GM23338 (cell line): ENCODE data around the gene PRR22. TPM values are rescaled to one million over a fixed set of nuclear protein-coding genes. Genes with fewer than 3 reads are reported as not detected.

Source experiments
- ATAC-seq: fragments of 200-7000 bp; cut with Tn5 transposase; 3 replicates; pipeline ENCODE4 v1.9.1; 2020
- DNase-seq: peaks from one replicate; pipeline ENCODE4 v3.0.0-alpha.2; 2015; ENCODE audit warnings: low spot score
- H2AFZ ChIP-seq: fragments of 200-600 bp; sonication (generic); 2 replicates; pipeline ENCODE4 v1.8.0; 2016; ENCODE audit warnings: antibody characterized with exemption, mild to moderate bottlenecking, moderate library complexity
- H3F3A ChIP-seq: fragments of 200-600 bp; sonication (generic); replicated peaks from 2 replicates; pipeline ENCODE4 v1.8.0; 2017; ENCODE audit warnings: antibody characterized with exemption, mixed run types, low read depth
- H3K27ac ChIP-seq: fragments of 200-600 bp; sonication (generic); 2 replicates; pipeline ENCODE4 v1.6.1; 2016; ENCODE audit warnings: low read depth
- H3K27me3 ChIP-seq: fragments of 200-600 bp; sonication (generic); 2 replicates; pipeline ENCODE4 v1.8.0; 2016; ENCODE audit warnings: mild to moderate bottlenecking, mixed run types, moderate library complexity; ENCODE audit not compliant: insufficient read depth
- H3K36me3 ChIP-seq: fragments of 200-600 bp; sonication (generic); 2 replicates; pipeline ENCODE4 v1.8.0; 2016; ENCODE audit warnings: mild to moderate bottlenecking; ENCODE audit not compliant: insufficient read depth
- H3K4me1 ChIP-seq: fragments of 200-600 bp; sonication (generic); 2 replicates; pipeline ENCODE4 v1.8.0; 2016; ENCODE audit warnings: mild to moderate bottlenecking, moderate library complexity; ENCODE audit not compliant: insufficient read depth
- H3K4me2 ChIP-seq: fragments of 200-600 bp; sonication (generic); 2 replicates; pipeline ENCODE4 v1.7.1; 2017; ENCODE audit warnings: mixed run types
- H3K4me3 ChIP-seq: fragments of 200-600 bp; sonication (generic); 2 replicates; pipeline ENCODE4 v1.6.1; 2016; ENCODE audit warnings: mixed run types
- H3K79me2 ChIP-seq: fragments of 200-600 bp; sonication (generic); replicated peaks from 2 replicates; pipeline ENCODE4 v1.8.0; 2017; ENCODE audit warnings: mild to moderate bottlenecking; ENCODE audit not compliant: insufficient read depth
- H3K9me2 ChIP-seq: fragments of 200-600 bp; sonication (generic); 2 replicates; pipeline ENCODE4 v1.8.0; 2017; ENCODE audit not compliant: insufficient read depth
- H4K20me1 ChIP-seq: fragments of 200-600 bp; sonication (generic); replicated peaks from 2 replicates; pipeline ENCODE4 v1.8.0; 2017; ENCODE audit warnings: mild to moderate bottlenecking; ENCODE audit not compliant: insufficient read depth
- H3K27ac Mint-ChIP-seq: 2 replicates; pipeline ENCODE4 v1.8.0; 2020; ENCODE audit warnings: inconsistent platforms, mild to moderate bottlenecking, moderate library complexity, mixed read lengths
- H3K27me3 Mint-ChIP-seq: 3 replicates; pipeline ENCODE4 v1.8.0; 2022; ENCODE audit warnings: low read depth, mild to moderate bottlenecking, moderate library complexity, mixed read lengths, inconsistent platforms; ENCODE audit not compliant: insufficient read depth, poor library complexity
- H3K36me3 Mint-ChIP-seq: 3 replicates; pipeline ENCODE4 v1.8.0; 2021; ENCODE audit warnings: low read depth, mild to moderate bottlenecking, inconsistent platforms, moderate library complexity, mixed read lengths
- H3K4me1 Mint-ChIP-seq: 3 replicates; pipeline ENCODE4 v1.8.0; 2020; ENCODE audit warnings: mild to moderate bottlenecking, inconsistent platforms, mixed read lengths
- H3K4me3 Mint-ChIP-seq: 3 replicates; pipeline ENCODE4 v1.8.0; 2021; ENCODE audit warnings: moderate library complexity, mild to moderate bottlenecking, inconsistent platforms, mixed read lengths
- H3K9me3 Mint-ChIP-seq: 3 replicates; pipeline ENCODE4 v1.8.0; 2020; ENCODE audit warnings: moderate library complexity, mild to moderate bottlenecking, inconsistent platforms, mixed read lengths
- CREB1 ChIP-seq: fragments of 250-450 bp; sonication (Bioruptor Pico); IDR thresholded peaks from 2 replicates; pipeline ENCODE4 v1.5.0; 2020; ENCODE audit warnings: low read depth, mild to moderate bottlenecking, moderate library complexity
- CTCF ChIP-seq, 2 experiments: fragments of 200-600 bp in 1 of 2; sonication (generic) in 1 of 2; conservative IDR thresholded peaks; 2 replicates each; pipeline versions ENCODE4 v1.5.1 to v1.6.1; 2016 to 2017; ENCODE audit warnings: antibody characterized with exemption in 2 of 2, low read depth in 2 of 2, mild to moderate bottlenecking in 2 of 2, moderate library complexity in 1 of 2
- ETS1 ChIP-seq: IDR thresholded peaks from 2 replicates; pipeline ENCODE4 v1.6.1; 2016; ENCODE audit warnings: antibody characterized with exemption
- EZH2 ChIP-seq: fragments of 200-600 bp; sonication (generic); IDR thresholded peaks from one replicate; pipeline ENCODE4 v1.8.0; 2017; ENCODE audit warnings: antibody characterized with exemption, mild to moderate bottlenecking, low read depth; ENCODE audit not compliant: unreplicated experiment
- EZH2phosphoT487 ChIP-seq: fragments of 200-600 bp; sonication (generic); IDR thresholded peaks from one replicate; pipeline ENCODE4 v1.8.1; 2018; ENCODE audit warnings: antibody characterized with exemption; ENCODE audit not compliant: unreplicated experiment
- JUNB ChIP-seq: IDR thresholded peaks from one replicate; pipeline ENCODE4 v1.6.1; 2016; ENCODE audit warnings: antibody characterized with exemption; ENCODE audit not compliant: unreplicated experiment
- NANOG ChIP-seq: IDR thresholded peaks from 2 replicates; pipeline ENCODE4 v1.6.1; 2016; ENCODE audit warnings: antibody characterized with exemption, borderline replicate concordance
- POLR2AphosphoS5 ChIP-seq: IDR thresholded peaks from 2 replicates; pipeline ENCODE4 v1.6.1; 2016; ENCODE audit warnings: antibody characterized with exemption, low read depth
- REST ChIP-seq: IDR thresholded peaks from one replicate; pipeline ENCODE4 v1.6.1; 2018; ENCODE audit warnings: antibody characterized with exemption; ENCODE audit not compliant: unreplicated experiment
- ZNF331 ChIP-seq: fragments of 250-450 bp; sonication (Bioruptor Pico); IDR thresholded peaks from 2 replicates; pipeline ENCODE4 v1.5.0; 2020; ENCODE audit warnings: low read depth, mild to moderate bottlenecking, moderate library complexity
- polyA plus RNA-seq: library from polyadenylated mRNA; unstranded; fragments of >200 nt; fragmentation: Nextera tagmentation; extraction: Ambion mirVana; gene quantifications from 2 replicates; pipeline ENCODE4 v1.2.1, GENCODE V29; 2016
- total RNA-seq: library from RNA; depleted of rRNA; stranded (reverse); fragments of >200 nt; shearing (Covaris generic); gene quantifications from 2 replicates; pipeline ENCODE4 v1.2.3, GENCODE V29; 2014

PRR22 gene
- total and polyA plus RNA-seq, 2 experiments from 2014 or later = 1.0 to 1.2 TPM

DNA sequence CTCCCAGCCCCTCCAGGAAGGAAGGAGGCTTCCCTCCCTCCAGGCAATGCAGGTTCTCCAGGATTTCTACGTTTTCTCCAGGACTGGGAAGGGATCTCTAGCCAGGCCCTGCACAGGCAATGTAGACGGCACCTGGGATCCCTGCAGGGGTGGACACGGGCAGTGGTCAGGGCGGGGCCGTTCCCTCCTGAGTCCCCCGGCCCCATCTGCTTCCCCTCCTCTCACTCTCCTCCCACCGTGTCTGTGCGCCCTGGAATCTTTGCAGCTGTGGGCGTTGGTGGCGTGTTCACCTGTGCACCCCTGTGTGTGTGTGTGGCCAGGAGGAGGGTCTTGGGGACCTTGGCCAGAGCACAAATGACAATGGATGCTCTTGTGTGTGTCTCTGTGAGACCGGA, 30.3 kb upstream of the PRR22 start:
- Mint-ChIP-seq H3K9me3 (no peaks in the 10 kb centered on the region), H3K4me3 (no peak overlapping the region), H3K36me3 (no peaks in the 10 kb centered on the region), H3K27me3 (peaks cover 12% of the 10 kb centered on the region), H3K4me1 (no peaks in the 10 kb centered on the region), H3K27ac (peak overlapping the region; percentile 32; the same call in 1 of the 2 replicates)
- DNase-seq (no peak), ATAC-seq (no peak)
- H3K27me3 ChIP-seq = no peaks in the 10 kb centered on the region
- no peak overlapping the region for H3K4me2 ChIP-seq
- no peaks in the 10 kb centered on the region for H3F3A ChIP-seq
- no peaks in the 10 kb centered on the region for H3K79me2 ChIP-seq
- H3K9me2 ChIP-seq = no peaks in the 10 kb centered on the region
- H4K20me1 ChIP-seq = no peaks in the 10 kb centered on the region; the same call in 1 of the 2 replicates
- H2AFZ ChIP-seq = no peak overlapping the region
- no peak overlapping the region for H3K4me3 ChIP-seq
- no peak overlapping the region for H3K27ac ChIP-seq
- TF ChIP-seq NANOG (no peak), CREB1 (no peak), EZH2phosphoT487 (no peak), ZNF331 (CRISPR knock-in tag) (no peak), JUNB (no peak), POLR2AphosphoS5 (no peak)
- H3K4me1 ChIP-seq = no peaks in the 10 kb centered on the region
- H3K36me3 ChIP-seq = no peaks in the 10 kb centered on the region

GRCh38 chr19:5814123-5814851, 29.7 kb upstream of the PRR22 start:
- no peak overlapping the region for H3K4me2 ChIP-seq
- no peak overlapping the region for H3K4me3 ChIP-seq
- DNase-seq (no peak), ATAC-seq (no peak)
- no peak overlapping the region for H3K27ac ChIP-seq
- H3K79me2 ChIP-seq = no peaks in the 10 kb centered on the region
- no peak overlapping the region for H2AFZ ChIP-seq
- H3K9me2 ChIP-seq = no peaks in the 10 kb centered on the region
- H3K4me1 Mint-ChIP-seq = no peaks in the 10 kb centered on the region
- H3K4me1 ChIP-seq = no peaks in the 10 kb centered on the region
- H3K9me3 Mint-ChIP-seq = no peaks in the 10 kb centered on the region
- H3K36me3 Mint-ChIP-seq = no peaks in the 10 kb centered on the region
- no peaks in the 10 kb centered on the region for H3K36me3 ChIP-seq
- H3K27me3 Mint-ChIP-seq = peaks cover 14% of the 10 kb centered on the region
- H3K27ac Mint-ChIP-seq = no peak overlapping the region
- no peak for TF ChIP-seq CTCF (conservative IDR thresholded peaks at IDR 0.05; ENCODE audit: low read depth in 2 of 2)
- H3K4me3 Mint-ChIP-seq = no peak overlapping the region
- H3F3A ChIP-seq = no peaks in the 10 kb centered on the region
- no peaks in the 10 kb centered on the region; the same call in 1 of the 2 replicates for H4K20me1 ChIP-seq
- H3K27me3 ChIP-seq = no peaks in the 10 kb centered on the region

DNA sequence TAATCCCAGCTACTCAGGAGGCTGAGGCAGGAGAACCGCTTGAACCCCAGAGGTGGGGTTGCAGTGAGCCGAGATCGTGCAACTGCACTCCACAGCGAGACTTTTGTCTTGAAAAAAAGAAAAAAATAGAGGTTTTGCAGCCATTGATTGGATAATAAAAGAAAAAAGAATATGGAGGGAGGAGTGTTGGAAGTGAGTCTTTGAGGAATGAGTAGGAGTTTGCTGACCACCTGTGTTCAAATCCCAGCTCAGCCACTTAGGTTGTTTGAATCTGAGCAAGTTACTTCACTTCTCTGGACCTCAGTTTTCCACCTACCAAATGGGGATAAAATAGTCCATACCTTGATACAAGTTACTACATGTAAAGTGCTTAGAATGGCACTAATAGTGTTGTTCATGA, 26.6 kb upstream of the PRR22 start:
- ATAC-seq = no peak

More for the DNA sequence above, 26.6 kb upstream of the PRR22 start:
- H3K9me2 ChIP-seq = no peaks in the 10 kb centered on the region
- H3K79me2 ChIP-seq = no peaks in the 10 kb centered on the region
- H3K4me3 ChIP-seq = no peak overlapping the region
- no peak overlapping the region for H3K27ac ChIP-seq
- H3K4me3 Mint-ChIP-seq = no peak overlapping the region
- DNase-seq = no peak
- no peaks in the 10 kb centered on the region; the same call in 2 of the 3 replicates for H3K36me3 Mint-ChIP-seq
- H3F3A ChIP-seq = no peaks in the 10 kb centered on the region
- H3K27me3 Mint-ChIP-seq = peaks cover 17% of the 10 kb centered on the region
- H3K27me3 ChIP-seq = no peaks in the 10 kb centered on the region
- no peak overlapping the region for H3K4me2 ChIP-seq
- TF ChIP-seq EZH2 (no peak), JUNB (no peak), ZNF331 (CRISPR knock-in tag) (no peak), ETS1 (no peak), NANOG (no peak), REST (no peak), POLR2AphosphoS5 (no peak), CREB1 (no peak)
- H3K36me3 ChIP-seq = no peaks in the 10 kb centered on the region
- H2AFZ ChIP-seq = no peak overlapping the region
- peaks cover 10% of the 10 kb centered on the region for H3K4me1 Mint-ChIP-seq
- H3K4me1 ChIP-seq = peaks cover 6% of the 10 kb centered on the region; the same call in 1 of the 2 replicates
- H3K27ac Mint-ChIP-seq = no peak overlapping the region
- no peaks in the 10 kb centered on the region for H3K9me3 Mint-ChIP-seq
- no peaks in the 10 kb centered on the region; the same call in 1 of the 2 replicates for H4K20me1 ChIP-seq
